Measurements from ENCODE around the gene UBE2L3.
"Not testable (repeated sequence)": the region's sequence is repeated elsewhere in the genome, so short reads cannot be mapped to it uniquely, and the experiment has no call there.

Gene UBE2L3

DNA sequence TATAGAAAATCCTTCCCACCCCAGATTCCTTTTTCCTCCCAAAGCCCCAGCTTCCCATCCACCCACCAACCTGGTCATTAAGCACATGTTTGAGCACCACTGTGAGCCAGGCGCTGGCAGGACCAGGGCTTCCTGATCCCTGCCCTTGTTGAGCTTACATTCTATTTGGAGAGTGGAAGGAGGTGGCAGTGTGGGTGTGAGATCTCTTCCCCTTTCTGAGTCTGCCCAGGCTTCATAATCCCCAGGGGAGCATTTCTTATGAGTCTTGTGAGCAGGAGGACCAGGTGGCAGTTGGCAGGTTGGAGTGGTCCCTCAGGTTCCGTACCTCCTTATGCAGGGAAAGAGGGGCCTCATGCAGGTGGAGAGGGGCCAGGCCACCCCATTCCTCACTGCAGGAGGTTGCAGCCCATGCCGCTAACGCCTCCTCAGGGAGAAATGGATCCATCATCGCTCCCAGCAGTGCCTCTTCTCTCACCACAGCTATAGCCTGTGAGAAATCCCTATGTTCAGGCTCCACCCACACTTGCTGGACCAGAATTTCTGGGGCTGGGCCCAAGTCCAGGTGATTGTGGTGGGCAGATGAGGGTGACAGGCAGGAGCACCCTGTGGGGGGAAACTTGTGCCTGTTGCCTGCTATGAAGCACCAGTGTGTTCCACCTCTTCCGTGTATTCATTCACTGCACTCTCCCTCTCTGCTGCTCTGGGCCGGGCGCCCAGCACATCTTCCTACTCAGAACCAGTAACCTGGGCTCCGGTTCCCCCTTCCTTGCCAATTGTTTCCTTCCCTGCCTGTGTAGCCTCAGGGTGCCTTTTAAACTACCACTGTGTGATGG is 23.5 kb downstream of the UBE2L3 start:
- H3K27me3 ChIP-seq (replicated peaks; ENCODE audit: control insufficient read depth, insufficient read depth, low read length, poor library complexity, severe bottlenecking): no peaks in the 10 kb centered on the region
- H3K27ac ChIP-seq (ENCODE audit: insufficient read depth, low read length, poor library complexity, severe bottlenecking): no peak overlapping the region
- no peaks in the 10 kb centered on the region for H3K9me3 ChIP-seq (ENCODE audit: control insufficient read depth, low read length)
- H3K36me3 ChIP-seq (ENCODE audit: control insufficient read depth, insufficient read depth, low read length): peaks cover 39% of the 10 kb centered on the region
- no peak for DNase-seq
- H3K4me3 ChIP-seq (ENCODE audit: insufficient read depth, low read depth, low read length, poor library complexity, severe bottlenecking): no peak overlapping the region
- H3K4me1 ChIP-seq (ENCODE audit: control insufficient read depth, insufficient read depth, low read length, poor library complexity, severe bottlenecking): peaks cover 16% of the 10 kb centered on the region

- Histone ChIP-seq H3K4me1 (ENCODE audit: control insufficient read depth, insufficient read depth, low read length, poor library complexity, severe bottlenecking) (peaks cover 16% of the 10 kb centered on the region), H3K27ac (ENCODE audit: insufficient read depth, low read length, poor library complexity, severe bottlenecking) (no peak overlapping the region), H3K27me3 (replicated peaks; ENCODE audit: control insufficient read depth, insufficient read depth, low read length, poor library complexity, severe bottlenecking) (no peaks in the 10 kb centered on the region), H3K36me3 (ENCODE audit: control insufficient read depth, insufficient read depth, low read length) (peaks cover 43% of the 10 kb centered on the region), H3K9me3 (ENCODE audit: control insufficient read depth, low read length) (no peaks in the 10 kb centered on the region), H3K4me3 (ENCODE audit: insufficient read depth, low read depth, low read length, poor library complexity, severe bottlenecking) (no peak overlapping the region)
- DNase-seq: no peak
Observed at GRCh38 chr22:21591695-21592094, 24.2 kb downstream of the UBE2L3 start.

DNA sequence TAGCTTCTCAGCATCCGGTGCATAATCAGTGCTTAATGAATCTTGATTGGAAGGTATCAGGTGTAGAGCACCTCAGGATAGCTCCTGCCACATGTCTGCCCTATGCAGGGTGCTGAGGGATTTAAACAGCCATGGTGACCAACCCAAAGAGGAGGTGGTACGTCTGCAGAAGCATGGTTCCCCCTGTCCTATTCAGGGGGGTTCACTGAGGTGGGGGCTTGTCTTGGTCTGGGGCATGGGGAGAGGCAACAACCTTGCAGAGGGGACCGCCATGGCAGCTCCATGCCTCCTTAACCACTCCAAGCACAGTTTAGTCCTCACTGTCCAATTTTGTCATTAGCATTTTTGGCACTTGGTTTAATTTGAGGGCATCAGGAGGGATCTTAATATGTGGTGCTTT is 24.9 kb downstream of the UBE2L3 start:
- Histone ChIP-seq H3K4me3 (ENCODE audit: insufficient read depth, low read depth, low read length, poor library complexity, severe bottlenecking) (no peak overlapping the region), H3K36me3 (ENCODE audit: control insufficient read depth, insufficient read depth, low read length) (peaks cover 43% of the 10 kb centered on the region), H3K27me3 (replicated peaks; ENCODE audit: control insufficient read depth, insufficient read depth, low read length, poor library complexity, severe bottlenecking) (no peaks in the 10 kb centered on the region), H3K27ac (ENCODE audit: insufficient read depth, low read length, poor library complexity, severe bottlenecking) (no peak overlapping the region), H3K4me1 (ENCODE audit: control insufficient read depth, insufficient read depth, low read length, poor library complexity, severe bottlenecking) (peaks cover 15% of the 10 kb centered on the region), H3K9me3 (ENCODE audit: control insufficient read depth, low read length) (no peaks in the 10 kb centered on the region)
- DNase-seq: no peak

- Histone ChIP-seq H3K36me3 (ENCODE audit: control insufficient read depth, insufficient read depth, low read length) (peaks cover 43% of the 10 kb centered on the region), H3K4me3 (ENCODE audit: insufficient read depth, low read depth, low read length, poor library complexity, severe bottlenecking) (no peak overlapping the region), H3K4me1 (ENCODE audit: control insufficient read depth, insufficient read depth, low read length, poor library complexity, severe bottlenecking) (peaks cover 5% of the 10 kb centered on the region), H3K9me3 (ENCODE audit: control insufficient read depth, low read length) (no peaks in the 10 kb centered on the region), H3K27ac (ENCODE audit: insufficient read depth, low read length, poor library complexity, severe bottlenecking) (no peak overlapping the region), H3K27me3 (replicated peaks; ENCODE audit: control insufficient read depth, insufficient read depth, low read length, poor library complexity, severe bottlenecking) (no peaks in the 10 kb centered on the region)
- no peak for DNase-seq
Observed at GRCh38 chr22:21593406-21594232, 26.1 kb downstream of the UBE2L3 start.

DNA sequence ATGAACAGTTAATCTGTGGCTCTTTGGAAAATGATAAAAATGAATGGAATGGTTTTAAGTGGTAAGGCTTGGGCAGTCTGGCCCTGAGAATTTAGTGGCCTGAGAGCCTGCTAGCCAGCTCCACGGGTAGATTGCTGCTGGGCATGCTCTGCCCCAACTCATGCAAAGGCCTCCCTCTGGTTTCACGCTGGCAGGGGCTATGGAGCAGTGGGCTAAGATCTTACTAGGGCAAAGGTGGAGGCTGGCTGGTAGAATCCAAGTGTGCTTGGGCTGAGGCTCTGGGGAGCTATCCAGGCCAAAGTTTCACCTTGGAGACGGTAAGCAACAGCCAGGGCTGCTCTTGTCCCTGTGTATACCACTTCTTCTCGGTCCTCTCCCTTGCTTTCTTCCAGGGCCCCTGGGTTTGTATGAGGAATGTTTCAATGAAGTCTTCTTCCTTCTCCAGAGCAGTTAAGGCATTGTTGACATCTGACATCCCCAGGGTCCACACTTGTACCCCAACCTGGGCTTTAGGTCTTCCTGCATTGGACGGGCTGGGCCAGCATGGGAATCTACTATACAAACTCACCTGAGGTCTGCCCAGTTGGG is 27.4 kb downstream of the UBE2L3 start:
- Histone ChIP-seq H3K27ac (ENCODE audit: insufficient read depth, low read length, poor library complexity, severe bottlenecking) (no peak overlapping the region), H3K4me3 (ENCODE audit: insufficient read depth, low read depth, low read length, poor library complexity, severe bottlenecking) (no peak overlapping the region), H3K9me3 (ENCODE audit: control insufficient read depth, low read length) (no peaks in the 10 kb centered on the region), H3K27me3 (replicated peaks; ENCODE audit: control insufficient read depth, insufficient read depth, low read length, poor library complexity, severe bottlenecking) (no peaks in the 10 kb centered on the region), H3K36me3 (ENCODE audit: control insufficient read depth, insufficient read depth, low read length) (peaks cover 43% of the 10 kb centered on the region), H3K4me1 (ENCODE audit: control insufficient read depth, insufficient read depth, low read length, poor library complexity, severe bottlenecking) (peaks cover 5% of the 10 kb centered on the region)
- DNase-seq: no peak

DNA sequence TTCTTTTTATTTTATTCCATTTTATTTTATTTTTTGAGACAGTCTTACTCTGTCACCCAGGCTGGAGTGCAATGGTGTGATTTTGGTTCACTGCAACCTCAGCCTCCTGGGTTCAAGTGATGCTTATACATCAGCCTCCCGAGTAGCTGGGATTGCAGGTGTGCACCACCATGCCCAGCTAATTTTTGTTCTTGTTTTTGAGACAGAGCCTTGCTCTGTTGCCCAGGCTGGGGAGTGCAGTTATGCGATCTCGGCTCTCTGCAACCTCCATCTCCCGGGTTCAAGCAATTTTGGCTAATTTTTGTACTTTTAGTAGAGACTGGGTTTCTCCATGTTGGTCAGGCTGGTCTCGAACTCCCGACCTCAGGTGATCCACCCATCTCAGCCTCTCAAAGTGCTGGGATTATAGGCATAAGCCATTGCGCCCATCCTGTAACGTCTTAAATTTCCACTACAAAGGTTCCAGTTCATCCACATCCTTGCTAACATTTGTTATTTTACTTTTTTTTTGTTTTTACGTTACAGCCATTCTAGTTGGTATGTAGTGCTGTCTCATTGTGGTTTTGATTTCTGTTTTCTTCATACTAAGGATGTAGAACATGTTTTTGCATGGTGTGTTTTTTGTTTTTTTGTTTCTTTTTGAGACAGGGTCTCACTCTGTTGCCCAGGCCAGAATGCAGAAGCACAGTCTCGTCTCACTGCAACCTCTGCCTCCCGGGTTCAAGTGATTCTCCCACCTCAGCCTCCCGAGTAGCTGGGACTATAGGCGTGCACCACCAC is 29.0 kb downstream of the UBE2L3 start:
- peaks cover 43% of the 10 kb centered on the region for H3K36me3 ChIP-seq (ENCODE audit: control insufficient read depth, insufficient read depth, low read length)
- DNase-seq; H3K4me1 ChIP-seq (ENCODE audit: control insufficient read depth, insufficient read depth, low read length, poor library complexity, severe bottlenecking); H3K27ac ChIP-seq (ENCODE audit: insufficient read depth, low read length, poor library complexity, severe bottlenecking); H3K4me3 ChIP-seq (ENCODE audit: insufficient read depth, low read depth, low read length, poor library complexity, severe bottlenecking); H3K27me3 ChIP-seq (replicated peaks; ENCODE audit: control insufficient read depth, insufficient read depth, low read length, poor library complexity, severe bottlenecking); H3K9me3 ChIP-seq (ENCODE audit: control insufficient read depth, low read length): not testable (repeated sequence)

DNA sequence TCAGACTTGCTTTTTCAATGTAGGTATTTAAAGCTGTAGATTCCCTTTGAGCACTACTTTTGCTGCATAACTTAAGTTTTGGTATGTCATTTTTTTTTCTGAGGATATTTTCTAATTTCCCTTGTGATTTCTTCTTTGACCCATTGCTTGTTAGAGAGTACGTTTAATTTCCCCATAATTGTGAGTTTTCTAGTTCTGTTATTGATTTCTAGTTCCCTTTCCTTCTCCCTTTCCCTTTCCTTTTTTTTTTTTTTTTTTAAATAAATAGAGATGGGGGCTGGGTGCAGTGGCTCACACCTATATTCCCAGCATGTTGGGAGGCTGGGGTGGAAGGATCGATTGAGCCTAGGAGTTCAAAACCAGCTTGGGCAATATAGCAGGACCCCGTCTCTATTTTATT is 30.8 kb downstream of the UBE2L3 start:
- peaks cover 32% of the 10 kb centered on the region for H3K36me3 ChIP-seq (ENCODE audit: control insufficient read depth, insufficient read depth, low read length)
- no peak overlapping the region for H3K27ac ChIP-seq (ENCODE audit: insufficient read depth, low read length, poor library complexity, severe bottlenecking)
- no peak for DNase-seq

DNA sequence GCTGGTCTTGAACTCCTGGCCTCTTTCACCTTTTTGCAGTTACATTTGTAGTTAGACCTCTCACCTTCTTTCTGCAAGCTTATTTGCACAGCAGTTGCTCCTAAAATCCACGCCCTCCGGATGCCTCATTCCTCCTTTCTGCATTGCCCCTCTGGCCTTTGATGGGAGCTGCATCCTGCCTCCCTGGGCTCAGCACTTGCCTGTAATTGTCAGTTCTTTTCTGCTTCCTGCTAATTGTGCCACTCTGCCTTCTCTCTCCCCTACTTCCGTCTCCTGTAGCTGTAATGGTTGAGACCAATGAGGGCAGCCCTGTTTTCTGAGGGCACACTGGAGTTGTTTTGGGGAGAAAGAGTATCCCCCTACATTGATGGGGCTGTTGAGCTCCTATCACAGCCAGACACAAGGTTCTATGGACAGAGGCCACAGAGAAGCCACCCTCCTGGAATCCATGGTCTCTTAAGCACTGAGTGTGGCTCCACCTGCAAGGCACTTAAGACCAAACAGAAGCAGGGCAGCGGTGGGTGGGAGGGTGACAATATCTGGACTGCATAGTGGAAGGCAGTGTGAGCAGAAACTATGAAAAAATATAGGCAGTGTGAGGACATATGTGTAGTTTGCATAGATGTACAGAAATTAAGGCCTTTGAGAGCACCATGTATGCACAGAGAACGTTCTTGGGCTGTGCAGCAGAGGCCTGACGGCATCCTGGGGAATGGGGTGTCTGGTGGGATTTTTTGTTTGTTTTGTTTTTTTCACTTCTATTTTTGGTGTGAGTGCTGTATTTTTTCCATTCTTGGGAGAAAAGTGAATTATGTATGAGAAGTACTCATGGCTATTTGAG is 31.8 kb downstream of the UBE2L3 start:
- Histone ChIP-seq H3K4me1 (ENCODE audit: control insufficient read depth, insufficient read depth, low read length, poor library complexity, severe bottlenecking) (no peaks in the 10 kb centered on the region), H3K36me3 (ENCODE audit: control insufficient read depth, insufficient read depth, low read length) (peaks cover 22% of the 10 kb centered on the region), H3K9me3 (ENCODE audit: control insufficient read depth, low read length) (no peaks in the 10 kb centered on the region), H3K27ac (ENCODE audit: insufficient read depth, low read length, poor library complexity, severe bottlenecking) (no peak overlapping the region), H3K4me3 (ENCODE audit: insufficient read depth, low read depth, low read length, poor library complexity, severe bottlenecking) (no peak overlapping the region), H3K27me3 (replicated peaks; ENCODE audit: control insufficient read depth, insufficient read depth, low read length, poor library complexity, severe bottlenecking) (no peaks in the 10 kb centered on the region)
- no peak for DNase-seq

More for the DNA sequence above, 30.8 kb downstream of the UBE2L3 start:
- Histone ChIP-seq H3K27me3 (replicated peaks; ENCODE audit: control insufficient read depth, insufficient read depth, low read length, poor library complexity, severe bottlenecking) (no peaks in the 10 kb centered on the region), H3K4me1 (ENCODE audit: control insufficient read depth, insufficient read depth, low read length, poor library complexity, severe bottlenecking) (no peaks in the 10 kb centered on the region), H3K9me3 (ENCODE audit: control insufficient read depth, low read length) (no peaks in the 10 kb centered on the region), H3K4me3 (ENCODE audit: insufficient read depth, low read depth, low read length, poor library complexity, severe bottlenecking) (no peak overlapping the region)

- no peak overlapping the region for H3K27ac ChIP-seq (ENCODE audit: insufficient read depth, low read length, poor library complexity, severe bottlenecking)
- no peak overlapping the region for H3K4me3 ChIP-seq (ENCODE audit: insufficient read depth, low read depth, low read length, poor library complexity, severe bottlenecking)
- H3K9me3 ChIP-seq (ENCODE audit: control insufficient read depth, low read length): no peaks in the 10 kb centered on the region
- H3K36me3 ChIP-seq (ENCODE audit: control insufficient read depth, insufficient read depth, low read length): no peaks in the 10 kb centered on the region
- no peak for DNase-seq
- no peaks in the 10 kb centered on the region for H3K27me3 ChIP-seq (replicated peaks; ENCODE audit: control insufficient read depth, insufficient read depth, low read length, poor library complexity, severe bottlenecking)
- H3K4me1 ChIP-seq (ENCODE audit: control insufficient read depth, insufficient read depth, low read length, poor library complexity, severe bottlenecking): peaks cover 2% of the 10 kb centered on the region
Observed at GRCh38 chr22:21602579-21602978, 35.1 kb downstream of the UBE2L3 start.
